Tibial nerve (tissue), 4 donors: ENCODE measurements around the gene KLHL20. TPM values are rescaled to one million over a fixed set of nuclear protein-coding genes. Genes with fewer than 3 reads are reported as not detected.
"Not testable (repeated sequence)": the region's sequence is repeated elsewhere in the genome, so short reads cannot be mapped to it uniquely, and the experiment has no call there.

Experiments
- DNase-seq, 2 donors: peaks; one replicate each; pipeline ENCODE4 v3.0.0-alpha.2; 2019; ENCODE audit warnings: low spot score in 2 of 2
- H3K27ac ChIP-seq, 4 donors: fragments of 200-600 bp; sonication (generic) in 3 of 4; one replicate each; pipeline ENCODE4 v1.5.1; 2017 to 2019; ENCODE audit warnings: mild to moderate bottlenecking in 1 of 4
- H3K27me3 ChIP-seq, 2 donors: fragments of 200-600 bp; sonication (generic) in 1 of 2; one replicate each; pipeline versions ENCODE4 v1.5.1 to v1.6.0; 2017 to 2019
- H3K36me3 ChIP-seq, 3 donors: fragments of 200-600 bp; sonication (generic); one replicate each; pipeline ENCODE4 v1.5.1; 2018 to 2019
- H3K4me1 ChIP-seq, 4 donors: fragments of 200-600 bp; sonication (generic) in 3 of 4; one replicate each; pipeline ENCODE4 v1.5.1; 2017 to 2019
- H3K4me3 ChIP-seq, 4 donors: fragments of 200-600 bp; sonication (generic) in 3 of 4; one replicate each; pipeline ENCODE4 v1.5.1; 2017 to 2019; ENCODE audit warnings: mild to moderate bottlenecking in 1 of 4, moderate library complexity in 1 of 4
- H3K9me3 ChIP-seq, 4 donors: fragments of 200-600 bp; sonication (generic) in 3 of 4; one replicate each; pipeline ENCODE4 v1.5.1; 2017 to 2019
- EP300 ChIP-seq, 2 donors: sonication (generic); formaldehyde crosslinking; IDR thresholded peaks; one replicate each; pipeline ENCODE4 v1.6.1; 2017; ENCODE audit warnings: antibody characterized with exemption in 2 of 2, mild to moderate bottlenecking in 1 of 2
- POLR2A ChIP-seq, 2 donors: fragments of 450-650 bp; IDR thresholded peaks; one replicate each; pipeline ENCODE4 v1.6.1; 2017; ENCODE audit warnings: antibody characterized with exemption in 2 of 2, mild to moderate bottlenecking in 2 of 2, moderate library complexity in 2 of 2
- WGBS, 2 donors: methylation state at CpG; one replicate each; pipeline ENCODE4 v1.1.5; 2018; 5-methylcytosine and 5-hydroxymethylcytosine counted together
- total RNA-seq, 4 donors: library from RNA; depleted of rRNA; stranded (reverse); fragments of >200 nt; gene quantifications; one replicate each; pipeline ENCODE4 v1.1.0, GENCODE V29; 2016
- TF ChIP-seq, protein P1 (sequence below), 5 experiments: fragments of 200-600 bp in 3 of 5; fragments of 450-650 bp in 2 of 5; sonication (generic) in 3 of 5; IDR thresholded peaks; one replicate each; pipeline ENCODE4 v1.5.1; 2016 to 2019; ENCODE audit warnings: antibody characterized with exemption in 5 of 5, mild to moderate bottlenecking in 3 of 5, moderate library complexity in 2 of 5

The KLHL20 gene
- total RNA-seq, 4 donors from 2014 or later: 19.2 to 64.9 (median 34.6) TPM

DNA sequence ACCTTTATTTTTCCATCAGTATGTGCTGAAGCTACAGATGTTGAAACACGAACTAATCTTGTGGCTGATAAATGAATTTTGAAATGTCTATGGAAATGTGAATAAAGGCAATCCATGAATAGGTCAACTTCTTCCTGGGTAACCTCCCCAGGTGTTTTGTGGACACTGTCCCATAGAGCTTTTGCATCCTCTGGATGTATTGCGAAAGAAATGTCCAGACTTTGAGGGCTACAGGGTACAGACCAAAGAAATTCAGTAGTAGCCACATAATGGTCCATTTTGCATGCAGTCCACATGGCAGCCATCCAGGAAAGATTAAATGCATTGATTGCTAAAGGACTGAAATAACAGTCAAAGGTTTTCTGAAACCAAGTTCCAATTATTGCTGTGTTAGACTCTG is 88.2 kb downstream of the KLHL20 start:
- WGBS, 2 donors: 96 to 99% methylated on average over 2 of the region's 2 CpGs

DNA sequence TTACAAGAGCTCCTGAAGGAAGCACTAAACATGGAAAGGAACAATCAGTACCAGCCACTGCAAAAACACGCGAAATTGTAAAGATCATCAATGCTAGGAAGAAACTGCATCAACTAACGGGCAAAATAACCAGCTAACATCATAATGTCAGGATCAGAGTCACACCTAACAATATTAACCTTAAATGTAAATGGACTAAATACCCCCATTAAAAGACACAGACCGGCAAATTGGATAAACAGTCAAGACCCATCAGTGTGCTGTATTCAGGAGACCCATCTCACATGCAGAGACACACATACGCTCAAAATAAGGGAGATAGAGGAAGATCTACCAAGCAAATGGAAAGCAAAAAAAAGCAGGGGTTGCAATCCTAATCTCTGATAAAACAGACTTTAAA is 98.9 kb downstream of the KLHL20 start:
- peaks cover 0 to 20% (median 0%) of the 10 kb centered on the region in 3 donors for H3K36me3 ChIP-seq
- not testable (repeated sequence) for H3K4me1 ChIP-seq, H3K4me3 ChIP-seq, DNase-seq, H3K27ac ChIP-seq, H3K27me3 ChIP-seq, H3K9me3 ChIP-seq
- WGBS, 2 donors: 94 to 96% methylated on average over 5 of the region's 5 CpGs

More for the DNA sequence above, 88.2 kb downstream of the KLHL20 start:
- no peak overlapping the region for H3K4me3 ChIP-seq
- no peaks in the 10 kb centered on the region for H3K9me3 ChIP-seq
- H3K27me3 ChIP-seq: no peaks in the 10 kb centered on the region
- H3K4me1 ChIP-seq: no peaks in the 10 kb centered on the region
- H3K27ac ChIP-seq: no peak overlapping the region
- peaks cover 0 to 45% (median 4%) of the 10 kb centered on the region in 3 donors for H3K36me3 ChIP-seq
- TF ChIP-seq, protein P1, sequence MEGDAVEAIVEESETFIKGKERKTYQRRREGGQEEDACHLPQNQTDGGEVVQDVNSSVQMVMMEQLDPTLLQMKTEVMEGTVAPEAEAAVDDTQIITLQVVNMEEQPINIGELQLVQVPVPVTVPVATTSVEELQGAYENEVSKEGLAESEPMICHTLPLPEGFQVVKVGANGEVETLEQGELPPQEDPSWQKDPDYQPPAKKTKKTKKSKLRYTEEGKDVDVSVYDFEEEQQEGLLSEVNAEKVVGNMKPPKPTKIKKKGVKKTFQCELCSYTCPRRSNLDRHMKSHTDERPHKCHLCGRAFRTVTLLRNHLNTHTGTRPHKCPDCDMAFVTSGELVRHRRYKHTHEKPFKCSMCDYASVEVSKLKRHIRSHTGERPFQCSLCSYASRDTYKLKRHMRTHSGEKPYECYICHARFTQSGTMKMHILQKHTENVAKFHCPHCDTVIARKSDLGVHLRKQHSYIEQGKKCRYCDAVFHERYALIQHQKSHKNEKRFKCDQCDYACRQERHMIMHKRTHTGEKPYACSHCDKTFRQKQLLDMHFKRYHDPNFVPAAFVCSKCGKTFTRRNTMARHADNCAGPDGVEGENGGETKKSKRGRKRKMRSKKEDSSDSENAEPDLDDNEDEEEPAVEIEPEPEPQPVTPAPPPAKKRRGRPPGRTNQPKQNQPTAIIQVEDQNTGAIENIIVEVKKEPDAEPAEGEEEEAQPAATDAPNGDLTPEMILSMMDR (IDR thresholded peaks at IDR 0.05): no peak
- no peak for TF ChIP-seq EP300 (IDR thresholded peaks at IDR 0.05)
- no peak for TF ChIP-seq POLR2A (IDR thresholded peaks at IDR 0.05)
- DNase-seq: no peak

DNA sequence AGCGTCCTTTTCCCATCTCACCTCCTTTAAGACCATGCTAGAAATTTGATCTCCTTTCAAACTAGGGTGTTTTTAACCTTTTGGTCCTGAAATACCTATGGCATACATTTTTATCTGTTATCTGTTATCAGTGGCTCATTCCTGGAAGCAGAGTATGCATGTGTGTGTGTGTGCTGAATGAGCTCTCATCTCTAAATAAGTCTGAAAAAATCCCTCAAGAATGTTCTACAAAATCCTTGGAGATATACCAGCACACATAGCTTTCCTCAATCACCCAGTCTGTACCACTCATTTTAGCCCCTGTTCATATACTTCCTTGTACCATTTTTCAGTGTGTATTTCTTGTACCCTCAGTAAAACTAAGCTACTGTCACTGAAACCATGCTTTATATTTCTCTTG is 103.7 kb downstream of the KLHL20 start:
- WGBS, 2 donors: 92 to 94% methylated on average over 1 of the region's 1 CpG
- no peaks in the 10 kb centered on the region for H3K36me3 ChIP-seq
- H3K4me3 ChIP-seq: no peak overlapping the region
- TF ChIP-seq, protein P1 (IDR thresholded peaks at IDR 0.05): no peak
- TF ChIP-seq EP300 (IDR thresholded peaks at IDR 0.05) (no peak), POLR2A (IDR thresholded peaks at IDR 0.05) (no peak)
- H3K27me3 ChIP-seq: no peaks in the 10 kb centered on the region
- no peak overlapping the region for H3K27ac ChIP-seq
- DNase-seq: no peak
- no peaks in the 10 kb centered on the region for H3K9me3 ChIP-seq
- peaks cover 0 to 9% (median 4%) of the 10 kb centered on the region in 4 donors for H3K4me1 ChIP-seq

DNA sequence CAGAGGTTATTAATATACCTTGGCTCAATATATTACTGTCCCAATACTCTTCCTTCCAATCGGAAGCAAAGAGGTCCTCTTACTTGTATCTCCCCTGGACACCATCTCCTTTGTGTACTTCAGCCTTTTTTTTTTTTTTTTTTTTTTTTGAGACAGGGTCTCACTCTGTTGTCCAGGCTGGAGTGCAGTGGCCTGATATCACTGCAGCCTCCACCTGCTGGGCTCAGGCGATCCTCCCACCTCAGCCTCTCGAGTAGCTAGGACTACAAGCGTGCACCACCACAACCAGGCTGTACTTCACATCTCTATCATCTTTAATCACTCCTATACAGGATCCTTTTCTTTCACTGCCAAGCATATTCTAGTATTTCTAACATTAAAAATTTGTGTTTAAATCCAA is 106.9 kb downstream of the KLHL20 start:
- no peak for DNase-seq
- H3K9me3 ChIP-seq: no peaks in the 10 kb centered on the region
- WGBS, 2 donors: 91 to 92% methylated on average over 4 of the region's 4 CpGs
- H3K4me1 ChIP-seq: peaks cover 0 to 26% (median 12%) of the 10 kb centered on the region in 4 donors
- no peak for TF ChIP-seq EP300 (IDR thresholded peaks at IDR 0.05)
- TF ChIP-seq POLR2A (IDR thresholded peaks at IDR 0.05): no peak
- TF ChIP-seq, protein P1 (IDR thresholded peaks at IDR 0.05): no peak
- H3K27ac ChIP-seq: no peak overlapping the region
- H3K27me3 ChIP-seq: no peaks in the 10 kb centered on the region
- H3K36me3 ChIP-seq: no peaks in the 10 kb centered on the region
- no peak overlapping the region for H3K4me3 ChIP-seq

DNA sequence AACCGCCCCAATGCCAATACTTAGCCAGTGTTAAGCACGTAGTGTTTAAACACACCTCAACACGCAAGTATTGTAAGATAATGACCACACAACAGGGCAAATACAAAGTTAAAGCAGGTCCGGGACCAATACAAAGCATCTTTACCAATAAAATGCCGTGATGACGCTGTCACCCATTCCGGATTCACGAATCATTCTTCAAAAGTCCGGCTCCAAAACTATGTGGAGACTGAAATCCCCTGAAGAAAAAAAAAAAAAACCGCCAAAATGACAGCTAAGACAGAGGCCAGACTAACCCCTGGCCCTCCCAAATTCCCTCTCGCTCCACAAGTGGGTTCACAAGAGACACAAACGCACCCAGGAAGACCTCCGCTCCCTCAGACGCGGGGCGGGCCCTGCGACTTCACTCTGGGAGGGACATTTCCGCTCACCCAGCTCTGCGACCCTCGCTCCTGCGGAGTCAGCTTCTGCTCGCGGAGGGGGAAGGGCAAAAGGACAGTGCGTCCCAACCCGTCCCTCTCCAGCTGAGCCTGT is 109.1 kb downstream of the KLHL20 start:
- no peaks in the 10 kb centered on the region for H3K9me3 ChIP-seq
- 0 to 1% methylated on average over 21 to 25 of the region's 25 CpGs for WGBS, 2 donors

More for the DNA sequence above, 109.1 kb downstream of the KLHL20 start:
- DNase-seq: no peak
- Histone ChIP-seq H3K4me3 (peak overlapping the region; percentile 75 to 88 (median 82)), H3K27me3 (no peaks in the 10 kb centered on the region), H3K4me1 (peaks cover 0 to 41% (median 12%) of the 10 kb centered on the region in 4 donors), H3K36me3 (peaks cover 0 to 3% (median 0%) of the 10 kb centered on the region in 3 donors), H3K27ac (peak overlapping the region; percentile 89 to 97 (median 94))
- TF ChIP-seq, protein P1 (IDR thresholded peaks at IDR 0.05): no peak
- no peak for TF ChIP-seq EP300 (IDR thresholded peaks at IDR 0.05)
- no peak for TF ChIP-seq POLR2A (IDR thresholded peaks at IDR 0.05)
